ENCODE results near the gene RET.

GRCh38 chr10:43089519-43089918 lies 12.7 kb downstream of the RET start:
- TF ChIP-seq SUZ12 (IDR thresholded peaks at IDR 0.05; ENCODE audit: extremely low read depth, insufficient read depth, insufficient read length) (no peak), ZNF274 (IDR thresholded peaks at IDR 0.05; ENCODE audit: low read depth, low read length) (no peak), YY1 (IDR thresholded peaks at IDR 0.05; ENCODE audit: insufficient read depth, insufficient read length) (no peak)
